Lower leg skin (tissue), 3 donors: ENCODE data around the gene AADAT.

Source experiments
- CTCF ChIP-seq, 3 donors: fragments of 450-650 bp; IDR thresholded peaks; one replicate each; pipeline ENCODE4 v1.5.1; 2016; ENCODE audit warnings: antibody characterized with exemption in 3 of 3, mild to moderate bottlenecking in 3 of 3, moderate library complexity in 2 of 3
- POLR2A ChIP-seq, 2 donors: fragments of 450-650 bp; IDR thresholded peaks; one replicate each; pipeline ENCODE4 v1.6.1; 2016 to 2017; ENCODE audit warnings: antibody characterized with exemption in 2 of 2, mild to moderate bottlenecking in 1 of 2, moderate library complexity in 1 of 2

- TF ChIP-seq CTCF (IDR thresholded peaks at IDR 0.05), result peak in 1 of 3 donors; percentile 29
- no peak for TF ChIP-seq POLR2A (IDR thresholded peaks at IDR 0.05)
Observed at GRCh38 chr4:170138580-170139194, 48.9 kb upstream of the AADAT start.
